Stimulated activated CD4-positive, alpha-beta T cell treated with anti-CD3 and anti-CD28 coated beads, Interleukin-1b, Interleukin-23, amount 100 ng/mL, for 24 hours (primary cell): ENCODE measurements around the gene ZNF729.
"Not testable (repeated sequence)": the region's sequence is repeated elsewhere in the genome, so short reads cannot be mapped to it uniquely, and the experiment has no call there.

Experiments
- DNase-seq, 4 experiments: peaks; one replicate each; pipeline ENCODE4 v3.0.0-alpha.2; 2020; ENCODE audit warnings: low read depth in 4 of 4, low spot score in 1 of 4

ZNF729 gene

DNA sequence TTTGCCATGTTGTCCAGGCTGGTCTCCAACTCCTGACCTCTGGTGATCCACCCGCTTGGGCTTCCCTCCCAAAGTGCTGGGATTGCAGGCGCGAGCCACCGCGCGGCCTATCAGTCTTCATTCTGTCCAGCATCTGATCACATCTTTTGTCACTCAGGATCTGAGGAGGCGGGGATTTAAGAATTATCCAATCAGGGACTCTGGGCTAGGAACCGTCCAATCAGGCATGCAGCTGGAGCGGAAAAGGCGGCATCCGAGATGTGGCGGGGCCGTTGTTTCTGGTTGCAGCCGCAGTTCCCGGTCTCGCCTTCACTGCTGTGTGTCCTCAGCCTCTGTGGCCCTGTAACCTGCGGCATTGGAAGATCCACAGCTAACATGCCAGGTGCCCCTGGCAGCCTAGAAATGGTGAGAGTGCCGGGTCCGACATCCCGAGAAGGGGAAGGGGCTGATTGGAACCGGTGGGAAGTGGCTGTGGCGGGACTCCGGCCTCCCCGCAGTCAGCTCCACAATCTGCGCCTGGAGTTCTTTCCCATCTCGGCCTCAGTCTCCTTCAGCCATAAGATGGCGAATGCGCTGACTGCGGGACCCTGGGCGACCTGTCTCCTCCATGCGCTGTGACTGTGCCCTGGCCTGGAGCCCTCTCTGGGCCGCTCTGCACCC is at the start of gene ZNF729:
ZNF729 (plus strand) TSS at position 291 of the 660 bp plus-strand sequence; CDS start at position 376, 85 bp downstream.
- no peak for DNase-seq

- DNase-seq, result no peak
Measured at GRCh38 chr19:22256856-22257255, 29.4 kb upstream of the ZNF729 start.

GRCh38 chr19:22257381-22257780 is 28.9 kb upstream of the ZNF729 start:
- DNase-seq, result no peak

DNA sequence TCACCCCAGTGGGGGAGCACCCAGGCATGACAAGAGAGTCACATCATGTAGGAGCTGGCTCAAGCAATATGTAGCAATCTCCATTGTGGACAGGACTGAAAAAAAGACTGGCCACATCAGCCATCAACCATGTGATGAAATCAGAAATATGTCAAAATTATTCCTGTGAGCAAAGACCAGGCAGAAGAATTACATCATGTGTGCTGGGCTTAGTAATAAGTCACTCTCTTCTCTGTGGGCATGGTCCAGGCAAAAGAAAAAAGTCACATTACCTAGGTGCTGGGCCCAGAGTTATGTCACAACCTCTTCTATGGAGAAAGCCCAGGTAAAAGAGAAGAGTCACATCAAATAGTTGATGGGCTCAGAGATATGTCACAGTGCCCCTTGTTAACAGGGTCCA is 28.3 kb upstream of the ZNF729 start:
- DNase-seq, result no peak

DNA sequence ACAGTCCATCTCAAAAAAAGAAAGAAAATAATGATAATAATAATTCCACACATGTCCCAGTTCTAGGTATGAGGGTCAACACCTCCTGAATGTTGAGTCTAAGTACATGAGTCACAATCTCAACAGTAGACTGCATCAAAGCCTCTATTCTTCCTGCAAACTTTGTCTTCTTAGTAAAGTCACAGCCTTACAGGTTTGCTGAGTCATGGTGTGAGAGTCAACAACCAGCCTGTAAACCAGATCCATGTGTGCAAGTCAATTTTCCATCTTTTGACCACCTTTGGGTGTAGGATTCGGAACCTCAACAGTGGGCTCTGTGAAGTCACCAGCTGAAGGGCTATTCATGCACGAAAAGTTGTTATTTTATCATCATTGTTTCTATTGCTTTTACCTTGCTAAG is 25.7 kb upstream of the ZNF729 start:
- no peak for DNase-seq

- no peak for DNase-seq
Measured at GRCh38 chr19:22261596-22261995, 24.6 kb upstream of the ZNF729 start.

GRCh38 chr19:22263121-22263520 is 23.1 kb upstream of the ZNF729 start:
- no peak for DNase-seq

- not testable (repeated sequence) for DNase-seq
Measured at GRCh38 chr19:22321554-22321953, 35.3 kb downstream of the ZNF729 start.

DNA sequence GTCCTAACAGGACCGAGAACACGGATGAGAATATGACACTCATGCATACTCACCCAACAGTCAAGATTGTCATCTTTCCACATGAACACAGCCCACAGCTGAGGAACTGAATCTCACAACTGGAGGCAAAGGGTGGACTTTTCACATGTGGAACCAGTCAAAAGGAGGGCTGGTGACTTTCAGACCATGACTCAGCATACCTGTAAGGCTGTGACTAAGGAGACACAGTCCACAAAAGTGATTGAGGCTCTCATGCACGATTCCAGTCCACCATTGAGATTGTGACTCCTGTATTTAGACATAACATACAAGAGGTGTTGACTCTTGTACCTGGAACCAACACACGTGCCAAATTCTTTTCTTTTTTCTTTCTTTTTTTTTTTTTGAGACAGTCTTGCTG is 40.0 kb downstream of the ZNF729 start:
- DNase-seq, result no peak

GRCh38 chr19:22327321-22327720 is 41.1 kb downstream of the ZNF729 start:
- no peak for DNase-seq

GRCh38 chr19:22331521-22331920 is 45.3 kb downstream of the ZNF729 start:
- DNase-seq, result no peak

DNA sequence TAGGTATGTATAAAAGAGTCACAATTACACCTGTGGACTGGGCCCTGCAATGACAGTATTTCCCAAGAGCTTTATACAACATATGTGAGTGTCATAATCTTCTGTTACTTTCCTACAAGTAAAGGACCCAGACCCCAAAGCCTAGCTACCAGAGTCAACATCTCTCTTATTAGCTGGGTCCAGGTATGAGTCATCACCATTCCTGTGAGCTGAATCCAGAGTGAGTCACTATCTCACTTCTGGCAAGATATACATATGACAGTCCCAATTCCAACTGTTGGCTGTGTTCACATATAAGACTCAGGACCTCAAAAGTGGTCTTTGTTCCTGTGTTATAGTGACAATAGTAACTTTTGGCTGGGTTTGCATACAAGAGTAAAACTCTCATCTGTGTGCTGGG is 46.7 kb downstream of the ZNF729 start:
- DNase-seq, result no peak

DNA sequence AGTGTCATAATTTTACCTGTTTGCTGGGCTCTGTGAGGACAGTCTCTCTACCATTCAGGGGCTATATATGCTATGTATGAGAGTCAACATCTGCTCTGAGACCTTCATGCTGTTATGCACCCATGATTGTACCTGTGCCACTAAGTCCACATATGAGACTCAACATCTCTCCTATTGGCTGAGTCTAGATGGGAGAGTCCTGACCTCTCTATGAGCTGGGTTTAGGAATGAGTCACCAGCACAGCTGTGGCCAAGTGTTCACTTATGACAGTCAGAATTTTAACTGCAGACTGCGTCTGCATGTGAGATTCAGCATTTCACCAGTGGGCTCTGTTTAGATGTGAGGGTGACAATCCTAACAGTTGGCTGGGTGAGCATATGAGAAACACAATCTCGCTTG is 49.5 kb downstream of the ZNF729 start:
- DNase-seq, result no peak

GRCh38 chr19:22354665-22355064 is 68.4 kb downstream of the ZNF729 start:
- no peak for DNase-seq
